HEK293T (cell line): ENCODE measurements around the gene COL19A1.
A peak's percentile ranks its signal among the peaks of the same experiment; 100 is the strongest.

Experiments used
- CTCF ChIA-PET: fragments of 350-600 bp; formaldehyde crosslinking; extraction: SDS; loops from one replicate; lab custom pipeline; 2021; ENCODE audit warnings: antibody characterized with exemption, inconsistent platforms; lab: Yijun Ruan, JAX
- POLR2A ChIA-PET: fragments of 350-600 bp; formaldehyde crosslinking; extraction: SDS; loops from one replicate; lab custom pipeline; 2020; ENCODE audit warnings: antibody characterized with exemption, inconsistent platforms; lab: Yijun Ruan, JAX
- DNase-seq: peaks from one replicate; pipeline ENCODE4 v3.0.0; 2012; ENCODE audit warnings: mixed read lengths; ENCODE audit errors: extremely low spot score
- ARNT ChIP-seq: fragments of 450-650 bp; IDR thresholded peaks from 2 replicates; pipeline ENCODE4 v1.6.1; 2017; ENCODE audit warnings: mild to moderate bottlenecking
- BHLHE40 ChIP-seq: fragments of 450-650 bp; IDR thresholded peaks from 2 replicates; pipeline ENCODE4 v1.6.1; 2016; ENCODE audit warnings: mild to moderate bottlenecking, moderate library complexity, borderline replicate concordance
- CTBP1 ChIP-seq: fragments of 450-650 bp; IDR thresholded peaks from 2 replicates; pipeline ENCODE4 v1.6.1; 2016; ENCODE audit warnings: borderline replicate concordance
- ELF4 ChIP-seq: fragments of 450-650 bp; IDR thresholded peaks from 2 replicates; pipeline ENCODE4 v1.6.1; 2017; ENCODE audit warnings: antibody characterized with exemption
- FOXA1 ChIP-seq: fragments of 450-650 bp; IDR thresholded peaks from 2 replicates; pipeline ENCODE4 v1.6.1; 2016; ENCODE audit warnings: mild to moderate bottlenecking
- FOXK2 ChIP-seq: fragments of 450-650 bp; IDR thresholded peaks from 2 replicates; pipeline ENCODE4 v1.6.1; 2016; ENCODE audit warnings: mild to moderate bottlenecking
- FOXM1 ChIP-seq: fragments of 450-650 bp; IDR thresholded peaks from 2 replicates; pipeline ENCODE4 v1.6.1; 2017; ENCODE audit warnings: mild to moderate bottlenecking, borderline replicate concordance
- HDGF ChIP-seq: fragments of 450-650 bp; IDR thresholded peaks from 2 replicates; pipeline ENCODE4 v1.6.1; 2017; ENCODE audit warnings: antibody characterized with exemption, borderline replicate concordance
- L3MBTL2 ChIP-seq: fragments of 450-650 bp; conservative IDR thresholded peaks from 2 replicates; pipeline ENCODE4 v1.6.1; 2016; ENCODE audit warnings: mild to moderate bottlenecking
- LEF1 ChIP-seq: fragments of 450-650 bp; IDR thresholded peaks from 2 replicates; pipeline ENCODE4 v1.6.1; 2017; ENCODE audit warnings: mild to moderate bottlenecking, borderline replicate concordance
- NFRKB ChIP-seq: fragments of 450-650 bp; IDR thresholded peaks from 2 replicates; pipeline ENCODE4 v1.6.1; 2016; ENCODE audit warnings: mild to moderate bottlenecking, moderate library complexity
- PKNOX1 ChIP-seq: fragments of 450-650 bp; IDR thresholded peaks from 2 replicates; pipeline ENCODE4 v1.6.1; 2016
- SP1 ChIP-seq: fragments of 450-650 bp; IDR thresholded peaks from 2 replicates; pipeline ENCODE4 v1.6.1; 2017
- SUZ12 ChIP-seq: fragments of 450-650 bp; IDR thresholded peaks from 2 replicates; pipeline ENCODE4 v1.6.1; 2016; ENCODE audit warnings: mild to moderate bottlenecking
- TARDBP ChIP-seq: fragments of 450-650 bp; IDR thresholded peaks from 2 replicates; pipeline ENCODE4 v1.6.1; 2016
- ZNF384 ChIP-seq: fragments of 450-650 bp; IDR thresholded peaks from 2 replicates; pipeline ENCODE4 v1.6.1; 2016

The COL19A1 gene

GRCh38 chr6:70194421-70194820 is 328.1 kb downstream of the COL19A1 start:
- DNase-seq: no peak
- CTCF ChIA-PET: no interaction called here
- POLR2A ChIA-PET: no interaction called here
- TF ChIP-seq LEF1: no peak
- no peak for TF ChIP-seq ARNT
- TF ChIP-seq HDGF: no peak
- TF ChIP-seq PKNOX1: no peak

DNA sequence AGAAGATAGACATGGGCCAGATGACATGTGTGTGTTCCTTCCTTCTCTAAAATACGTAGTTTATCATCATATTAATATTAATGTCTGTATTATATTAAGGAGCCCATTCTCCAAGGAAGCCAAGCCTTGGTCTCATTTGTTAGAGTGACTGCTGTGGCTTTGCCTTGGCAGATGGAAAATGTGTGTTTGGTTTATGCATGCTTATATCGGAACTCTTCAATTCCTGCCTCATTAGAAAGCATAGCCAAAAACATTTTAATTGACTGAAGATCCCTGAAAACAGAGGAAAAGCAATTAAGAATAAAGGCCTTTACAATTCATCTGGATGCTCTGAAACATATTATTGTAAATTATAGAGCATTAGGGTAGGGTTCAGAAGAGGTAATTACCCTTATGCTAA is 330.2 kb downstream of the COL19A1 start:
- no peak for DNase-seq
- ChIA-PET CTCF (no interaction called here), POLR2A (no interaction called here)
- TF ChIP-seq FOXM1 (no peak), L3MBTL2 (no peak), PKNOX1 (no peak), FOXA1 (no peak), BHLHE40 (no peak), LEF1 (no peak), NFRKB (no peak), ZNF384 (no peak), ELF4 (no peak), CTBP1 (no peak), ARNT (no peak), HDGF (no peak), SUZ12 (no peak), SP1 (no peak), FOXK2 (no peak), TARDBP (no peak)

DNA sequence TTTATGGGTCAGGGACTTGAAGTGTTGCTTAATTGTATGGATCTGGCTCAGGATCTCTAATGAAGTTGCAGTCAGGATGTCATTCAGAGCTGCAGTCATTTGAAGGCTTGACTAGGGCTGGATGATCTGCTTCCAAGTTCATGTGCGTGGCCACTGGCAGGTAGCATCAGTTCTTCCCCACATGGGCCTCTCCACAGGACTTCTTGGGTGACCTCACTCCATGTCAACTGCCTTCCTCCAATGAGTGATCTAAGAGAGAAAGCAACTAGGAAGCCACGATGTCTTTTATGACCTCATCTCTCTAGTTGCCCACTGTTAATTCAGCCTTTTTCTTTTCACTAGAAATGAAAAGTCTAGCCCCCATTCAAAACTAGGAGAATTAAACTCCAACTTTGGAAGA is 332.4 kb downstream of the COL19A1 start:
- CTCF ChIA-PET: no interaction called here
- POLR2A ChIA-PET: no interaction called here
- no peak for DNase-seq
- TF ChIP-seq FOXM1: no peak
- TF ChIP-seq PKNOX1: no peak
- TF ChIP-seq FOXK2: no peak
- TF ChIP-seq TARDBP: no peak
- no peak for TF ChIP-seq LEF1
- TF ChIP-seq ARNT: no peak
- TF ChIP-seq NFRKB: no peak

GRCh38 chr6:70208235-70208790 is 342.0 kb downstream of the COL19A1 start:
- TF ChIP-seq LEF1 (no peak), ZNF384 (no peak), FOXA1 (no peak), ARNT (no peak), ELF4 (no peak), SUZ12 (no peak), SP1 (no peak), FOXK2 (no peak), TARDBP (no peak), NFRKB (no peak), BHLHE40 (no peak)
- ChIA-PET POLR2A (interaction anchor here (0.7 to 0.8 kb wide), 2 partner anchors 18 to 41 kb away, joined by 3 read pairs; no protein-coding TSS in a partner anchor), CTCF (no interaction called here)
- DNase-seq: no peak

GRCh38 chr6:70210462-70210861 is 344.1 kb downstream of the COL19A1 start:
- peak; percentile 30 for DNase-seq
- ChIA-PET CTCF (no interaction called here), POLR2A (no interaction called here)
- TF ChIP-seq SUZ12 (no peak), ZNF384 (no peak), LEF1 (no peak)

DNA sequence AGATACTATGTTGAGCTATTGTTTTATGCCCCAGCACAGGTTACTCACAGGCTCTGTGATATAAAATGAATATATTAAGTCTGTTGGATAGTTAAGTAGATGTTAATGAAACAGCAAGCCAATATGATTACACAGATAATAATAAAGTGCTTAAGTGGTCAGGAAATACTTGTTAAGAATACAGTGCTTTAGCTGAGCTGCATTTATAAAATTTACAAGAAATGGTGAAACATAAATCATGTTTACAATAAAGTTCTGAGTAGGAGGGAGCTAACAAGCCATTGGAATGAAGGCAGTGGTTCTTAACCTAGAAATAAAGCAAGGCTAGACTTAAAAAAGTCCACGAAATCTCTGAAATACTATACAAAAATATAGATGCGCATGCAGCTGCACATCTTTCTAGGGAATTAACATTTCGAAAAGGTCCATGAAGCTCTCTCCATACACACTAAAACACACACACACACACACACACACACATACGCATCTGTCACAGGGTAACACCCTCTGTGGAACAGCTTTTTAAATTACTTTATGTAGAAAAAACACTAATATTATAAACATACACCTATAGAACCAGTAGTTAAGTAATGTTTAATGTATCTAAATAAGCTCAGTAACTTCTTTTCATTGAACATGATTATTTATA is 349.2 kb downstream of the COL19A1 start:
- no peak for DNase-seq
- POLR2A ChIA-PET: no interaction called here
- TF ChIP-seq ARNT (no peak), LEF1 (no peak), CTBP1 (no peak), NFRKB (no peak), FOXA1 (no peak), SUZ12 (no peak), BHLHE40 (no peak), L3MBTL2 (no peak), FOXM1 (no peak), PKNOX1 (no peak)
- CTCF ChIA-PET: no interaction called here

DNA sequence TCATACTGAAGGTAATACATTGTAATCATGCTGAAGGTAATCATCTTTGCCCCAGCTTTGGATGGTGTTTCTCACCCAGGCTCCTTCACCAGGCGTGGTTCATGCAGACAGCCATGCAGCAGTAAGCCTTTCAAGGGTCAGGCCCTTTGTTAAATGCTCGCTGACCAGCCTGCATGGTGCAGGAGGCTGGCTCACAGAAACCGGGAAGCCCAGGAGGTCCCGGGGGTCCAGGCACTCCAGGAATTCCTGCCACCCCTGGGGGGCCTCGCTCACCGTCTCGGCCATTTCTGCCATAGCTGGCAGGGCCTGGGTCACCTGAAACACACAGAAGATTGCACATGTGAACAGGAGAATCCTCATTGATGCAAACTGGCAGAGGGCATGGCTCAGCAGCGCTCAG is 350.4 kb downstream of the COL19A1 start:
- POLR2A ChIA-PET: no interaction called here
- CTCF ChIA-PET: no interaction called here
- TF ChIP-seq NFRKB: no peak
- TF ChIP-seq FOXA1: no peak
- TF ChIP-seq CTBP1: no peak
- no peak for TF ChIP-seq ELF4
- no peak for TF ChIP-seq TARDBP
- TF ChIP-seq SUZ12: no peak
- no peak for TF ChIP-seq BHLHE40
- TF ChIP-seq HDGF: no peak
- no peak for TF ChIP-seq LEF1
- no peak for TF ChIP-seq PKNOX1
- no peak for TF ChIP-seq FOXK2
- TF ChIP-seq SP1: no peak
- no peak for TF ChIP-seq ARNT
- no peak for TF ChIP-seq FOXM1
- no peak for TF ChIP-seq L3MBTL2
- DNase-seq: no peak
